HL-60/S4 treated with retinoic acid at 250 ng/mL for 4 days and 3 days (cell line): Measurements from ENCODE around the gene AFAP1L2.

ENCODE experiments used
- in situ Hi-C: fragments of 300-500 bp; cut with MboI; formaldehyde crosslinking; loops from 2 replicates; pipeline ENCODE4 v1.7.0; 2022; ENCODE audit warnings: low sequenced_read_pairs

AFAP1L2 gene

DNA sequence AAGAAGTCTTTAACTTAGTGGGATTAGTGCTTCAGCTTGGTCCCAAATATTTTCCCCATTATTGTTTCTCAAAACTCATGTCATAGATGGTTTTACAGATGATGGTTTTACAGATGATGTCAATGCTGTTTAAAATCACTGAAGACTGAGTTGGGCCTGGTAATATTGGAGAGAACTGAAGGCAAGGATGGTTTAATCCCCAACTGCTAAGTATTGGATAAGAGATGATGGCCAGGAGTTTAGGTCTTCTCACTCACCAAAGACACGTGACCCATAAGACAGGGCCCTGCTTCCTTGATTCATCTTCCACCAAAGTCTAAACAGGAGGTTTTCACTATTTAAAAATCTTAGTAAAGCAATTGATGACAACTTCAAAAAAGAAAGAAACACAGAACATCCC is 108.9 kb downstream of the AFAP1L2 start:
- in situ Hi-C loops: no loop called here

DNA sequence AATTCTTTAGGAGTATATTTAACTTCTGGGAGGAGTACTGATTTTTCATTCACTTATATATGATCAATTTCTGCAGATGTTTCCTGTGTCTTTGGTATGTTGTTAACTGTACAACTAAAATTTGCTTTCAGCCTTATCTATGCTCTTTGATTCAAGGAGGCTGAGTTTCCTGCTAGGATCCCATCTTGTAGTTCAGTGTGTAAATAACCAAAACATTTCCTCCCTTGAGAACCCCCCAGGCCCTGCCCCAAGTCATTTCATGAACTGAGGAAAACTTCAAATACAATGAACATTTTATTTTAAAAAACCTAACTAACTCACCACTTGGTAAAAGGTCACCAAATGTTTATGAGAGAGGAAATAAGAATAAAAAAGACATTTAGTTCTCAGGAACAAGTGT is 109.8 kb downstream of the AFAP1L2 start:
- in situ Hi-C loops: no loop called here

DNA sequence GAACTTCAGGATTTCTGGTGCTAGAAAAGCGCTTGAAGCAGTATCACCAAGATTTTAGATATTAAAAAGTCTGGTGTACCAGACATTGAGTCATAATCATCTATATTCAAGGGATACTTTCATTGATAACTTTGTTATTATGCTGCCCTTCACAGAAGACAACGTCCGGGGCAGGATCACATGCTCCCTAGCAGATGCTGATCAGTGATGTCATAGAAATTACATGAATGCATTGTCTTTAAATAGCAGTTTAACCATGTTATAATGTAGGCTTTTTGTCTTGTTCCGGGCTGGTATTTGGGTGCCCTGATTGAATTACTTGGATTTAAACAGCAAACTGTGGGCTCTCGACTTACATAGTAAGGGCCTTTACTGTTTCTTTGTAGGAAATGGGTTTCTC is 111.2 kb downstream of the AFAP1L2 start:
- in situ Hi-C loops: no loop called here

DNA sequence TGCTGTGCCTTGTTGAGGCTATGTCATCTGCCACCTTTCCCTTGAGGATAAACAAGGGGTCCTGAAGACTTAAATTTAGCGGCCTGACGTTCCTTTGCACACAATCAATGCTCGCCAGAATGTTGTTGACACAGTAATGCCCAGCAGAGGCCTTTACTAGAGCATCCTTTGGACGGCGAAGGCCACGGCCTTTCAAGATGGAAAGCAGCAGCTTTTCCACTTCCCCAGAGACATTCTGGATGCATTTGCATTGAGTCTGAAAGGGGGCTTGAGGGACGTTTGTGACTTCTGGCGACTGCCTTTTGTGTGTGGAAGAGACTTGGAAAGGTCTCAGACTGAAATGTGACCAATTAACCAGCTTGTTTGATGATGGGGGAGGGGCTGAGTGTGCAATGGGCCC is 112.8 kb downstream of the AFAP1L2 start:
- in situ Hi-C loops: no loop called here

- in situ Hi-C loops: no loop called here
Measured at GRCh38 chr10:114291076-114291475, 113.2 kb downstream of the AFAP1L2 start.

DNA sequence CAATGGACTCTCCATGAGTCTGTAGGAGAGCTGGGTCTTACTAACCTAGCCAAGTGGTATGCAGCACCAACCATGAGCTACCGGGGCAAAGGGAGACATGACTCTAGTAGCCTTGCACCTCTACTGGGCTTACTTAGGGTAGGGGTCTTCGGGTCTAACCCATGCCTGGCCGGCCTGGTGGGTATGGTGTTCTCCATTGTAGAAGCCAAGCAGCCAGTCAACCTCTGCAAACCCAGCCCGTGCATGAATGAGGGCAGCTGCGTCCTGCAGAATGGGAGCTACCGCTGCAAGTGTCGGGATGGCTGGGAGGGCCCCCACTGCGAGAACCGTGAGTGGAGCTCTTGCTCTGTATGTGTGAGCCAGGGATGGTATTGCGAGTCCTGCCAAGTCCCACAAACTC is 114.3 kb downstream of the AFAP1L2 start:
- in situ Hi-C loops: no loop called here

GRCh38 chr10:114289096-114289436 is 115.2 kb downstream of the AFAP1L2 start:
- in situ Hi-C loops: no loop called here

- in situ Hi-C loops: no loop called here
Measured at GRCh38 chr10:114288424-114289095, 115.7 kb downstream of the AFAP1L2 start.

- in situ Hi-C loops: no loop called here
Measured at GRCh38 chr10:114286921-114287320, 117.4 kb downstream of the AFAP1L2 start.

DNA sequence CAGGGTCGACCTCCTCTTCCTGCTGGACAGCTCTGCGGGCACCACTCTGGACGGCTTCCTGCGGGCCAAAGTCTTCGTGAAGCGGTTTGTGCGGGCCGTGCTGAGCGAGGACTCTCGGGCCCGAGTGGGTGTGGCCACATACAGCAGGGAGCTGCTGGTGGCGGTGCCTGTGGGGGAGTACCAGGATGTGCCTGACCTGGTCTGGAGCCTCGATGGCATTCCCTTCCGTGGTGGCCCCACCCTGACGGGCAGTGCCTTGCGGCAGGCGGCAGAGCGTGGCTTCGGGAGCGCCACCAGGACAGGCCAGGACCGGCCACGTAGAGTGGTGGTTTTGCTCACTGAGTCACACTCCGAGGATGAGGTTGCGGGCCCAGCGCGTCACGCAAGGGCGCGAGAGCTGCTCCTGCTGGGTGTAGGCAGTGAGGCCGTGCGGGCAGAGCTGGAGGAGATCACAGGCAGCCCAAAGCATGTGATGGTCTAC is 118.3 kb downstream of the AFAP1L2 start:
- in situ Hi-C loops: no loop called here

- in situ Hi-C loops: no loop called here
Measured at GRCh38 chr10:114284346-114285071, 119.8 kb downstream of the AFAP1L2 start.

- in situ Hi-C loops: no loop called here
Measured at GRCh38 chr10:114283535-114284234, 120.6 kb downstream of the AFAP1L2 start.

DNA sequence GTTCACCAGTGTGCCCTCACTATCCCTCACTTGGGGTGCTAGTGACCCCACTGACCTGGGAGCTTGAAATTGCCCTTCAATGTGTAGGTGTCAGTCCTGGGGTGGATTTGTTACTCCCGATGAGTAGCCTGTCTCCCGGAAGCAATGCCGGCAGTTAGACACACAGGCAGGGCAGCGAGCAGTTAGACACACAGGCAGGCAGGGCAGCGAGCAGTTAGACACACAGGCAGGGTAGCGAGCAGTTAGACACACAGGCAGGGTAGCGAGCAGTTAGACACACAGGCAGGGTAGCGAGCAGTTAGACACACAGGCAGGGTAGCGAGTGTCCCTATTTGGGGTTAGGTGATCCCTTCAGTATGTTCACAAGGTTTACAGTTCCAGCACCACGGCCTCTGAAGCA is 121.2 kb downstream of the AFAP1L2 start:
- in situ Hi-C loops: no loop called here

DNA sequence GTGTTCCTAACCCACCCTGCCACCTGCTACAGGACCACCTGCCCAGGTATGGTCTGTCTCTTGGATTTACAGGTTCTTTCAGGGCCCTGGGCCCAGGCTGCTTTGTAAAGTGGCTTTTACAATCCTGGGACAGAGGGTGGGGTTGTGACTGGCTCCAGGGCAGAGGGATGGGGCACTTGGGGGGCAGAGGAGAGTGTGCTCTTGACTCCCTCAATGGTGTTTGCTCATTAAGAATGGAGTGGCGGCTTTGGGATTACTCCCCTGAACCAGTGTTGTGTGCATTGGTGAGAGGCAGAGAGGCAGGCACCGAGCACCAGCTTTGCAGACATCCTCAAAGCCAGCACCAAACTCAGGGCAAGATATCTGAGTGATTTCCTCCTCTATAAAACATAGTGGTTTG is 121.8 kb downstream of the AFAP1L2 start:
- in situ Hi-C loops: no loop called here

- in situ Hi-C loops: no loop called here
Measured at GRCh38 chr10:114281461-114281860, 122.8 kb downstream of the AFAP1L2 start.

DNA sequence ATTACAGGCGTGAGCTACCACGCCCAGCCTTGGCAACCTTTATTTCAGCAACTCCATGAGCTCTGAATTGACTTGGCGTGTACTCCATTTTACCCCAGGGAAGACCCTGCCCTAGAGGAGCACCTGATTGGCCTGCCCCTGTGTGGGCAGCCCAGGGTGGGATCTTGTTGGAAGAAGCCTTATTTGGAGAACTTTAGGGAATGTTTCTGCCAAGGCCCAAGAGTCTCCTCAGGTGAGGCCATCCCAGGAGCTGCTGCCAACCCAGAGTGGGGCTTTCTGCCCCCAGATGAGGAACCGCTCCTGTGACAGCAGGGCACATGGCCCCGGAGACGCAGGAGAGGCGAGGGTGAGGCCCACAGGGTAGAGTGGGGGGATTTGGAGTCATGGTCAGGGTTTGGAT is 123.3 kb downstream of the AFAP1L2 start:
- in situ Hi-C loops: no loop called here

DNA sequence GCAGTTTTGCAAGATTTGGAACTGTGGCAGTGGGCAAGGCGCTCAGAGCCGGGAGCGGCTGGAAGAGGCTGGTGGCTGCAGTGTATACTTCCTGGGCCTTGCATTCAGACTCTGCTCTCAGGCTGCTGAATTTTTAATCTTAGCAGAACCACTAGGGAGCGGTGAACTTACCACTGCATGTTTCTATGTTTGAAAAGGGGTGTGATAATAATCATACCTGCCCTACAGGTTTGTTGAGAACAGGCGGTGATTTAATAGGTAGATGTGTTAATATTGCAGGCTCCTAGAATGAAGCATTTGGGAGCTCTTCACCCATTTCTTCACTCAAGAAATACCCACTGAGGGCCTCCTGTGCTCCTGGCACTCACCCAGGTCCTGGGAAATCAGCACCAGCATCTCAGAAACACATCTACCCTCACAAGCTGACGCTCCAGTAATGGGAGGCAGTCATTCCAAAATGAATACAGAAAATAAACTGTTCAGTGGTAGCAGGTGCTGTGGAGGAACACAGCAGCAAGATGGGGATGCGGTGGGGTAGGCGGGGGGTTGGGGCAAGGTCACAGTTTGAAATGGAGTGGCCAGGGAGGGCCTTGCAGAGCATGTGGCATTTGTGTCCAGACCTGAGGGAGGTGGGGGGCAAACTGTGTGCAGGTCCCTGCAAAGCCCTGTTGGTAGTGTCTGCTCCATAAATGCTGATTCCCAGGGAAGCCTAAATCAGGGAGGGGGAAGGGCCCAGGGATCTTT is 124.2 kb downstream of the AFAP1L2 start:
- in situ Hi-C loops: no loop called here

DNA sequence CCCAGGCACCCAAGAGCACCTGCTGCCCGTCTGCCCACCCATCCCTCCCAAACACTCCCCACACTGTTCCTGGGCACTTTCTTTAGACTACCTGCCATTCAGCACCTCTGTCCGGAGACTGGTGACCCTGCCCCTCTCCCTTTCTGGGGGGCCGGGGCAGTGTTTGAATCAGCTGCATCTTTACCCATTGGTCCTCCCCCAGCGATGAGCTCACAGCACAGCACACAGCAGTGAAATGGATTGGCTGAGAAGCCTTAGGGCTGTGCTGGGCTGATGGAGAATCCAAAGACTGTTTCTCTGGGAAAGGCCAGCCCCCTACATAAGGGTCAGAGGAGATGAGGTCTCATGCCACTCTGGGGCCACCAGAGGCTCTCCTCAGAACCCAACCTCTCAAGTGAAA is 125.0 kb downstream of the AFAP1L2 start:
- in situ Hi-C loops: no loop called here

GRCh38 chr10:114278884-114279191 is 125.5 kb downstream of the AFAP1L2 start:
- in situ Hi-C loops: no loop called here

DNA sequence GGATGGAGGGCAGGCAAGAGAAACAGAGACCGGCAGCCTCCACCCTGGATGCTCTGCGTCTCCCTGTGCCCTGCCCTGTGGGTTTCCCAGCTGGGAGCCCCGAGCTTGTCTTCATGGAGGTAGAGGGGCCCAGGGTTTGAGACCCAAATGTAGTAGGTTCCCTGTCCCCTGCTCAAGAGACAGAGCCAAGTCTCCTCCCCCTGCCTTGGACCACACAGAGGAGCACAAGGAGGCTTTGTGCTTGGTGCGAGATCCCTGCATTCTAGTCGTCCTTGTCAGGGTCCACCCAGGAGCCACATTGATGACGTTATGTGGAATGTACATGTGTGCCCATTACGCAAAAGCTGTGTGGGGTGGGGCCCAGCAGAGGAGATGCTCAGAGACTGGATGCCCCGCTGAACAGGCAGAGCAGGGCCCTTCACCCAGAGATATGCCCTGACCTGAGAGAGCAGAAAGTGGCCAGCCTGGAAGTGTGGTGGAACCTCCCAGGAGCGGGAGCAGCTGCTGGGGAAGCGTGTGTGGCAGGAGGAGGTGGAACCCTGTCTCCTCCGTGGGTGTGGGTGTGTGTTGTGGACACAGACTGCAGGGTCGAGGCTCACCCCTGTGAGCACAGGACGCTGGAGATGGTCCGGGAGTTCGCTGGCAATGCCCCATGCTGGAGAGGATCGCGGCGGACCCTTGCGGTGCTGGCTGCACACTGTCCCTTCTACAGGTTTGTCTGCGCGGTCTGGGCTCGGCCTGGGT is 126.0 kb downstream of the AFAP1L2 start:
- in situ Hi-C loops: no loop called here

DNA sequence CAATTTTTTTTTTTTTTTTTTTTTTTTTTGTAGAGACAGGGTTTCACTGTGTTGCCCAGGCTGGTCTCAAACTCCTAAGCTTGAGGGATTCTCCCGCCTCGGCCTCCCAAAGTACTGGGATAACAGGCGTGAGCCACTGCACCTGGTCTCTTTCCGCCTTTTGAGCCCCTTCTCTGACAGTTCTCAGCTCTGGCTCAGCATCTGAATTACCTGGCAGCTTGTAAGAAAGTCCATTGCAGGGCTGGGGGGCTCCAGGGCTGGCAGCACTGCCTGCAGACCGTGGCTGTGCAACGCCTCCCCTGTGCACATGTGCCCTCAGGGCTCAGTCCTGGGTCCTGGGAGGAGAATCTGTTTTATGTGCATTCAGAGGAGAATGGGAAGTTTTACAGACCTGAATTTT is 127.6 kb downstream of the AFAP1L2 start:
- in situ Hi-C loops: no loop called here
